Endothelial cell of umbilical vein (primary cell): ENCODE measurements around the gene TNNT3.

Source experiments
- EZH2 ChIP-seq: IDR thresholded peaks from 2 replicates; pipeline ENCODE4 v1.6.1; 2012; ENCODE audit warnings: borderline replicate concordance, low read depth, mild to moderate bottlenecking, moderate library complexity, low read length, inconsistent platforms; ENCODE audit not compliant: severe bottlenecking
- FOS ChIP-seq: IDR thresholded peaks from 2 replicates; pipeline ENCODE4 v1.6.1; 2011; ENCODE audit warnings: mild to moderate bottlenecking, low read length, moderate library complexity, borderline replicate concordance; ENCODE audit not compliant: insufficient read depth
- GATA2 ChIP-seq: IDR thresholded peaks from 2 replicates; pipeline ENCODE4 v1.7.0; 2011; ENCODE audit warnings: low read depth, mild to moderate bottlenecking, moderate library complexity, mixed read lengths, low read length; ENCODE audit not compliant: insufficient read length, insufficient read depth
- JUN ChIP-seq: IDR thresholded peaks from 2 replicates; pipeline ENCODE4 v1.6.1; 2011; ENCODE audit warnings: borderline replicate concordance, low read depth; ENCODE audit not compliant: insufficient read length, insufficient read depth
- POLR2A ChIP-seq: IDR thresholded peaks from 2 replicates; pipeline ENCODE4 v1.6.1; 2012; ENCODE audit warnings: low read depth, mild to moderate bottlenecking, control low read depth, low read length
- POLR2AphosphoS5 ChIP-seq: IDR thresholded peaks from 2 replicates; pipeline ENCODE4 v1.6.1; 2012; ENCODE audit warnings: low read depth, mild to moderate bottlenecking, control low read depth, low read length, moderate library complexity; ENCODE audit not compliant: insufficient read depth
- TF ChIP-seq, protein P1 (sequence below), 2 donors: IDR thresholded peaks; 1 replicate in 1 of 2; 2 replicates in 1 of 2; pipeline ENCODE4 v1.5.1; 2011; ENCODE audit warnings: low read length in 2 of 2, mild to moderate bottlenecking in 2 of 2, moderate library complexity in 2 of 2, control low read depth in 1 of 2, inconsistent platforms in 1 of 2, low read depth in 1 of 2; ENCODE audit not compliant: insufficient read depth in 1 of 2; ENCODE audit errors: extremely low read depth in 1 of 2

DNA sequence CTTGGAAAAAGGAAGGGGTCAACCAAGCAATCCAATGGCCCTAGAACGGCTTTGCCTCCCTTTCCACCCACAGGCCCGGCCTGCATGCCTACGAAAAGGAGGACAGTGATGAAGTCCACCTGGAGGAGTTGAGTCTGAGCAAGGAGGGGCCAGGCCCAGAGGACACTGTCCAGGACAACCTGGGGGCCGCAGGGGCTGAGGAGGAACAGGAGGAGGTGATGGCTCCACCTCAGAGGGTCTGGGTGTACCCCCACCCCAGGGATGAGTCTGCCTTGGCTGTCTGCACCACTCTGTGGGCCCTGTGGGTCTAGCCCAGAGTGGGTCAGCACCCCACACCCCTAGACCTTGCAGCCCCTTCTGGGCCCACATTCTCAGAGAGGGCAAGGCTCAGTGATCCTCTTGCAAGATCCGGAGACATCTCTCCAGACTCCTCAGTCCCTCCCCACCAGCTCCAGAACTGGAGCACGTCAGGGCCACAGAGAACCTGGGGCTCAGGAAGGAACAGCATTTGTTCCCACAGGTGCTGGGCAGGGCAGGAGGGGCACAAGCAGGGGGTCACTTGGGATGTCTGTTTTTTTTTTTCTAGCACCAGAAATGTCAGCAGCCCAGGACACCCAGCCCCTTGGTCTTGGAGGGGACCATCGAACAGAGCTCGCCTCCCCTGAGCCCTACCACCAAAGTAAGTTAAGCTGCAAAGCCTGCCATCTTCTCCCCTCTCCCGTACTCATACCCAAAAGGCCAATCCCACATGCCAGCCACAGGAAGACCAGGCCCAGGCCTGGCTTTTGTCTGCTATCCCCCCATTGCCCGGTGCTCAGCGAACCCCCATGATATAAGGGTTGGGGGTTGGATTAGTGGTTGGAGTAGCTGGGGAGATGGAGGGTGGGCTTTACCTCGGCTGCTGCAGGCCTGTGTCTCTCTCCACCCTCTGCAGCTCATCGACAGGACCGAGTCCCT is 35.9 kb upstream of the TNNT3 start:
- TF ChIP-seq FOS (no peak), POLR2A (no peak), GATA2 (no peak), EZH2 (no peak), POLR2AphosphoS5 (no peak), JUN (no peak)
- TF ChIP-seq, protein P1, sequence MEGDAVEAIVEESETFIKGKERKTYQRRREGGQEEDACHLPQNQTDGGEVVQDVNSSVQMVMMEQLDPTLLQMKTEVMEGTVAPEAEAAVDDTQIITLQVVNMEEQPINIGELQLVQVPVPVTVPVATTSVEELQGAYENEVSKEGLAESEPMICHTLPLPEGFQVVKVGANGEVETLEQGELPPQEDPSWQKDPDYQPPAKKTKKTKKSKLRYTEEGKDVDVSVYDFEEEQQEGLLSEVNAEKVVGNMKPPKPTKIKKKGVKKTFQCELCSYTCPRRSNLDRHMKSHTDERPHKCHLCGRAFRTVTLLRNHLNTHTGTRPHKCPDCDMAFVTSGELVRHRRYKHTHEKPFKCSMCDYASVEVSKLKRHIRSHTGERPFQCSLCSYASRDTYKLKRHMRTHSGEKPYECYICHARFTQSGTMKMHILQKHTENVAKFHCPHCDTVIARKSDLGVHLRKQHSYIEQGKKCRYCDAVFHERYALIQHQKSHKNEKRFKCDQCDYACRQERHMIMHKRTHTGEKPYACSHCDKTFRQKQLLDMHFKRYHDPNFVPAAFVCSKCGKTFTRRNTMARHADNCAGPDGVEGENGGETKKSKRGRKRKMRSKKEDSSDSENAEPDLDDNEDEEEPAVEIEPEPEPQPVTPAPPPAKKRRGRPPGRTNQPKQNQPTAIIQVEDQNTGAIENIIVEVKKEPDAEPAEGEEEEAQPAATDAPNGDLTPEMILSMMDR (IDR thresholded peaks at IDR 0.05; ENCODE audit: extremely low read depth in 1 of 2, insufficient read depth in 1 of 2, low read depth in 1 of 2, low read length in 2 of 2), result no peak
